Aorta (tissue), 5 donors: ENCODE measurements around the gene LEMD2. TPM values are rescaled to one million over a fixed set of nuclear protein-coding genes. Genes with fewer than 3 reads are reported as not detected.

Source experiments
- ATAC-seq: fragments of 200-7000 bp; cut with Tn5 transposase; one replicate; pipeline ENCODE4 v1.9.1; 2022; ENCODE audit warnings: moderate library complexity; ENCODE audit not compliant: low FRiP score
- DNase-seq, 2 donors: peaks; one replicate each; pipeline ENCODE4 v3.0.0-alpha.2; 2020
- H3K27ac ChIP-seq, 2 donors: one replicate each; pipeline ENCODE4 v1.5.1; 2013; ENCODE audit warnings: low read length in 2 of 2, mild to moderate bottlenecking in 2 of 2, moderate library complexity in 2 of 2, control low read depth in 1 of 2, inconsistent platforms in 1 of 2, low read depth in 1 of 2
- H3K27me3 ChIP-seq, 2 donors: one replicate each; pipeline ENCODE4 v1.6.1; 2013; ENCODE audit warnings: control low read depth in 1 of 2, low read length in 1 of 2, mild to moderate bottlenecking in 1 of 2, moderate library complexity in 1 of 2; ENCODE audit not compliant: insufficient read depth in 2 of 2, control insufficient read depth in 1 of 2
- H3K36me3 ChIP-seq, 2 donors: one replicate each; pipeline ENCODE4 v1.6.1; 2013; ENCODE audit warnings: control low read depth in 1 of 2, low read length in 1 of 2, mild to moderate bottlenecking in 1 of 2; ENCODE audit not compliant: insufficient read depth in 2 of 2, control insufficient read depth in 1 of 2
- H3K4me1 ChIP-seq, 2 donors: one replicate each; pipeline ENCODE4 v1.6.1; 2013; ENCODE audit warnings: low read length in 2 of 2, control low read depth in 1 of 2, mild to moderate bottlenecking in 1 of 2, moderate library complexity in 1 of 2; ENCODE audit not compliant: insufficient read depth in 2 of 2, control insufficient read depth in 1 of 2
- H3K4me3 ChIP-seq, 2 donors: one replicate each; pipeline ENCODE4 v1.5.1; 2013; ENCODE audit warnings: low read length in 2 of 2, control low read depth in 1 of 2, mild to moderate bottlenecking in 1 of 2
- H3K9me3 ChIP-seq: one replicate; pipeline ENCODE4 v1.6.1; 2013; ENCODE audit warnings: mild to moderate bottlenecking, low read length; ENCODE audit not compliant: control insufficient read depth
- WGBS, 2 donors: extraction: QIAGEN DNeasy Blood & Tissue Kit; methylation state at CpG; one replicate each; pipeline ENCODE4 v1.1.7; 2013; 5-methylcytosine and 5-hydroxymethylcytosine counted together
- intact Hi-C, 2 donors: fragments of 100-400 bp; cut with DNase I; formaldehyde crosslinking; loops; one replicate each; pipeline versions ENCODE4 v1.14.2 to v1.15.0; 2022
- polyA plus RNA-seq, 2 donors: library from polyadenylated mRNA; stranded (reverse); fragments of 200-250 nt; gene quantifications; one replicate each; pipeline ENCODE4 v1.2.3, GENCODE V29; 2013
- total RNA-seq, 2 donors: library from RNA; stranded (reverse); fragmentation: NEBNext Ultra II Directional; extraction: Animal tissue kit (Norgen Biotek cat#: 25700); gene quantifications; one replicate each; pipeline ENCODE4 v1.2.1, GENCODE V29; 2021
- donor health status: healthy with polysubstance abuse.
- donor health status: Bipolar disorder and iron deficiency.
- donor health status: DM: no; HTN: no; CAD: no.
- donor health status: DM: no; HTN: no; CAD: no.
- donor health status: DM: yes; HTN: yes; CAD: no.

LEMD2 gene
- total and polyA plus RNA-seq, 4 donors: 19.4 to 85.6 (median 53.2) TPM

- ATAC-seq (no peak), DNase-seq (no peak)
- H3K27ac ChIP-seq: no peak overlapping the region
- 94 to 95% methylated on average over 4 of the region's 4 CpGs for WGBS, 2 donors
- H3K36me3 ChIP-seq: peaks cover 19 to 20% of the 10 kb centered on the region in 2 donors
- no peaks in the 10 kb centered on the region for H3K9me3 ChIP-seq
- H3K4me1 ChIP-seq: no peaks in the 10 kb centered on the region
- H3K4me3 ChIP-seq: no peak overlapping the region
- no peaks in the 10 kb centered on the region for H3K27me3 ChIP-seq
- intact Hi-C loops: no loop called here
Measured at GRCh38 chr6:33776186-33776585, 12.7 kb downstream of the LEMD2 start.

GRCh38 chr6:33774774-33775173, 14.2 kb downstream of the LEMD2 start:
- WGBS, 2 donors: 98 to 99% methylated on average over 3 of the region's 3 CpGs
- no peak for DNase-seq
- Histone ChIP-seq H3K9me3 (no peaks in the 10 kb centered on the region), H3K4me1 (no peaks in the 10 kb centered on the region), H3K27me3 (no peaks in the 10 kb centered on the region), H3K27ac (no peak overlapping the region), H3K36me3 (peaks cover 18 to 19% of the 10 kb centered on the region in 2 donors), H3K4me3 (no peak overlapping the region)
- intact Hi-C loops: loop anchor here in 1 of 2 donors (5.0 kb wide), 1 partner anchor 378 kb away; no protein-coding TSS in a partner anchor
- ATAC-seq: no peak

- H3K9me3 ChIP-seq: no peaks in the 10 kb centered on the region
- ATAC-seq (no peak), DNase-seq (no peak)
- intact Hi-C loops: loop anchor here in 1 of 2 donors (5.0 kb wide), 1 partner anchor 379 kb away; no protein-coding TSS in a partner anchor
- 76 to 77% methylated on average over 6 of the region's 6 CpGs for WGBS, 2 donors
- H3K27me3 ChIP-seq: no peaks in the 10 kb centered on the region
- H3K36me3 ChIP-seq: peaks cover 18 to 19% of the 10 kb centered on the region in 2 donors
- H3K27ac ChIP-seq: no peak overlapping the region
- H3K4me3 ChIP-seq: no peak overlapping the region
- no peaks in the 10 kb centered on the region for H3K4me1 ChIP-seq
Measured at GRCh38 chr6:33772902-33773472, 15.9 kb downstream of the LEMD2 start.

- peaks cover 13 to 15% of the 10 kb centered on the region in 2 donors for H3K36me3 ChIP-seq
- intact Hi-C loops: loop anchor here in 1 of 2 donors (5.0 kb wide), 1 partner anchor 380 kb away; no protein-coding TSS in a partner anchor
Measured at GRCh38 chr6:33772082-33772830, 16.7 kb downstream of the LEMD2 start.

GRCh38 chr6:33771146-33772081, 17.5 kb downstream of the LEMD2 start:
- intact Hi-C loops: loop anchor here in 1 of 2 donors (5.0 kb wide), 1 partner anchor 381 kb away; no protein-coding TSS in a partner anchor
- Histone ChIP-seq H3K36me3 (peaks cover 6 to 7% of the 10 kb centered on the region in 2 donors), H3K4me1 (no peaks in the 10 kb centered on the region), H3K27ac (peak overlapping the region; percentile 20 to 66), H3K27me3 (no peaks in the 10 kb centered on the region), H3K4me3 (no peak overlapping the region), H3K9me3 (no peaks in the 10 kb centered on the region)
- WGBS, 2 donors: 5 to 9% methylated on average over 46 to 47 of the region's 47 CpGs
- peak; percentile 93 for ATAC-seq
- DNase-seq: peak; percentile 80 to 91

More at GRCh38 chr6:33772082-33772830, 16.7 kb downstream of the LEMD2 start:
- WGBS, 2 donors: 76 to 78% methylated on average over 24 of the region's 24 CpGs
- ATAC-seq: no peak
- Histone ChIP-seq H3K4me1 (no peaks in the 10 kb centered on the region), H3K27ac (peak overlapping the region in 1 of 2 donors; percentile 19), H3K9me3 (no peaks in the 10 kb centered on the region), H3K27me3 (no peaks in the 10 kb centered on the region), H3K4me3 (no peak overlapping the region)
- no peak for DNase-seq

GRCh38 chr6:33770833-33771145, 18.1 kb downstream of the LEMD2 start:
- 24 to 28% methylated on average over 3 of the region's 3 CpGs for WGBS, 2 donors
- Histone ChIP-seq H3K27ac (peak overlapping the region; percentile 20 to 66), H3K4me3 (no peak overlapping the region), H3K27me3 (no peaks in the 10 kb centered on the region), H3K36me3 (peaks cover 3 to 4% of the 10 kb centered on the region in 2 donors), H3K9me3 (no peaks in the 10 kb centered on the region), H3K4me1 (no peaks in the 10 kb centered on the region)
- DNase-seq (no peak), ATAC-seq (no peak)
- intact Hi-C loops: loop anchor here in 1 of 2 donors (5.0 kb wide), 1 partner anchor 382 kb away; no protein-coding TSS in a partner anchor

GRCh38 chr6:33770124-33770832, 18.7 kb downstream of the LEMD2 start:
- peaks cover 0 to 1% of the 10 kb centered on the region in 2 donors for H3K36me3 ChIP-seq
- H3K27me3 ChIP-seq: no peaks in the 10 kb centered on the region
- H3K9me3 ChIP-seq: no peaks in the 10 kb centered on the region
- peak overlapping the region; percentile 20 to 66 for H3K27ac ChIP-seq
- no peak overlapping the region for H3K4me3 ChIP-seq
- intact Hi-C loops: loop anchor here in 1 of 2 donors (5.0 kb wide), 1 partner anchor 382 kb away; no protein-coding TSS in a partner anchor
- DNase-seq (no peak), ATAC-seq (no peak)
- H3K4me1 ChIP-seq: no peaks in the 10 kb centered on the region
- 12 to 15% methylated on average over 14 of the region's 14 CpGs for WGBS, 2 donors
